HUDEP-2 (cell line): ENCODE results near the gene NAA15.
"Not testable (repeated sequence)": the region's sequence is repeated elsewhere in the genome, so short reads cannot be mapped to it uniquely, and the experiment has no call there.

Experiments
- DNase-seq, 76 experiments: peaks; one replicate each; lab custom pipeline; 2025; ENCODE audit not compliant: unreplicated experiment in 76 of 76; lab: John Stamatoyannopoulos, UW

Gene NAA15

DNA sequence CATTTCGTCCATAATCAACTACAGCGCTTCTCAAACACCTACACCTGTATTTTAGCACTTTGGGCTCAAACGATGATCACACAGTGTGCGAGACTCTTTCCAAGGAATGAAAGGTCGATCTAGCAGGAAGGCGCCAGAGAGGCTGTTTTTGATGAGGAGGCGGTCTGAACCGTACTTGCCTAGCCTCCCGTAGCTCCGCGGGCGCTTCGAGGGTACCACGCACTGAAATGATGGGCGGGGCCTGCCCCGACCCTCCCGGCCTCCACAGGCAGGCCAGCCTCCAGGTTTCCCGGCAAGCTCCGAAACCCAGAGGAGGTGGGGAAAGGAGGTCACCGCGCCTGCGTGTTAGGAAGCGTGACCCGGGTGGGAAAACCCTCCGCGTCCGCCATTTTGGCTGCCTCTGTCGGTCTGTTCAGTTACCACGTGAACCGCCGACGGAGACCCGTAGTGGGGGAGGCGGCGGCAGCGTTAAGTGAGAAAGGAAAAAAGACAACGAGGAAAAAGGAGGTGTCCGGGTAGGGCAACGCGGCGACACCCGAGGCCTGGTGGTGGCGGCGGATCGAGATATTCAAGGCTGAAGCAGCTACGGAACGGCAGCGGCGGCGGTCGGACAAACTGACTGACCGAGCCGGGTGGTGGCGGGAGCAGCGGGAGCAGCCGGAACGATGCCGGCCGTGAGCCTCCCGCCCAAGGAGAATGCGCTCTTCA, at the start of gene NAA15:
Gene NAA15 (plus strand): TSS at position 393 of the 708 bp plus-strand sequence. CDS start 273 bp downstream, at position 666.
- peak; percentile 60 to 99 (median 97) for DNase-seq

DNA sequence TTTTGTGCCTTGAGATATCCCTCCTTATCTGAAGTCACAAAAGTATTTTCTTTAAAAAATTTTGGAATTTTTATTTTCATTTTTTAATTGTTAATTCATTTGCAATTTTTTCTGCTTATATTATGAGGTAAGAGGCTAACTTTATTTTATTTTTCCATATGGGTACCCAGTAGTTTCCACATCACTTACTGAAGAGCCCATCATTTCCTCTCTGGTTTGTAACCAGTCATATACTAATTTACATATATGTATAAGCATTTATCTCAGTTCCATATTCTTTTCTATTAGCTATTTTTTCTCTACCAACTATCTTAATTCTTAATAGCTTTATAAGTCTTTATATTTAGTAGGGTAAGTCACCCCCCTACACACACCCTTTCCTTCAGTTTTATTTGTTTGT, 48.3 kb upstream of the NAA15 start:
- DNase-seq, result no peak

DNA sequence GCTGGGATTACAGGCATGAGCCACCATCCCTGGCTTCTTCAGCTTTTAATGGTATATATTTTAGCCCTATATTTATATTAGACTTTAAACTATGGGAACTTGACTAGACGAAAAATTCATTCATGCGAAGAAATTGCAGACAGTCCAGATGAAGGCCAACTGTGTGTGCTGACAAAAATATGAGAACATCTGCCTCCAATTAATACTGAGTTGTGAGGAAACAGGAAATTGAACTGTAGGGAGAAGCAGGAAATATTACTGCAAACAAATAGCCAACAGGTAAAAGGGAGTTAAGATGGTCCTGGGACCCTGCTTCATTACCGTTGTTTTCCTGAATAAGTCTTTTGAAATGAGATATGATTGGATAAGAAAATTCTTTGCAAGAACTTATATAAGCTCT, 47.6 kb upstream of the NAA15 start:
- DNase-seq, result no peak

DNA sequence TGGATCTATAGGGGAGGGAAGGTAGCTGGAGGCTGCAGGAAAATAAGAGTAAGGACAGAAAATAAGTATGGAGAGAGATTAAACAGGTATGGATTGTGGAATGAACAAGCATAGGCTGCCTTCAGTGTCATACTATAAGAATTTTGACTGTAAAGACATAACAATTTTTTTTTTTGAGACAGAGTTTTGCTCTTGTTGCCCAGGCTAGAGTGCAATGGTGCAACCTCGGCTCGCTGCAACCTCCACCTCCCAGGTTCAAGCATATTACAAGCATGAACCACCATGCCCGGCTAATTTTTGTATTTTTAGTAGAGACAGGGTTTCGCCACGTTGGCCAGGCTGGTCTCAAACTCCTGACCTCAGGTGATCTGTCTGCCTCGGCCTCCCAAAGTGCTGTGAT, 45.7 kb upstream of the NAA15 start:
- DNase-seq, result not testable (repeated sequence)

DNA sequence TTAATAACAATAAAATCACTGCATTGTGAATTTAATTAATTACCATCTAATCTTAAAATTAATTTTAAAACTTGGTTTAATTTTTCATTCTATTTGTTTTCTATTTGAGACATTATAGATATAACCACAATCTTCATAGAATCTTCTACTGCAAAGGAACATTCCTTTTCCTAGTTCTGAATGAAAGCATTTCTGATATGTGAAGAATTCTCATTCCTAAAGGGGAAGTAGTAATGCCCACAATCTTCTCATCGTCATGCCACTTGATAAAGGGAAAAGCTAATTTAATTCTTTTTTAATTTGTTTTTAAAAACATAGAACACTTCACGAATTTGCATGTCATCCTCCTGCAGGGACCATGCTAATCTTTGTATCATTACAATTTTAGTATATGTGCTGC, 45.0 kb upstream of the NAA15 start:
- DNase-seq, result no peak

DNA sequence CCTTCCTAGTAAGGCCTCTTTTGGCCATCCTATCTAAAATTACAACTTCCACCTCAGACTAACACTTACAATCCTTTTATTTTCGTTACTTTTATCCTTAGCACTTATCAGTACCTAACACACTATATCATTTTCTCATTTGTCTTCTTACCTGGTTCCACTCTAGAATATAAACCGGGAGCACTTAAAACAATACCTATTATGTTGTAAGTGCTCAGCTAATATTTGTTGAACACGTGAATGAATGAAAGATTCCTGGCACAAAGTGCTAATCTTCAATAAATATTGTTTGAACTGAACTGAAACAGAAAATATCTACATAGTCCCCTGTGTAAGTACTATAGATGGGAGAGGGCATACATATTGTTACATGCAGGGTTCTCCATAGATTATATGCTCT, 35.7 kb upstream of the NAA15 start:
- no peak for DNase-seq

DNA sequence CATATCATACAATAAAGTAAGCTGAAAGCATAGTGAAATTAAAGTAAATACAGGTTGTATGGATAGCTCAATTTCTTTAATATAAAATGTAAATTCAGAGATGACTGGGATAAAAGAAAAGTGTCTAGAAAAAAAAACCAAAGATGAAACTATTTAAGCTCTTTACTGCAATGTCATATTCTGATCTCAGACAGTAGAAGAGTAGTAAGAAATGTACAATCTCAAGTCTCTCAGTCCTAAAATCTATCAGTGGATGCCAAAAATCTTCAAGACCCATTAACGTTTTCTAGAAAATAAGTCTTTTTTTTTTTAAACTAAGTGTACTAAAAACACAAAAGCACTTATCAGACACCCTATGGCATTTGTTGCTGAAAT, 35.1 kb upstream of the NAA15 start:
- DNase-seq, result no peak

DNA sequence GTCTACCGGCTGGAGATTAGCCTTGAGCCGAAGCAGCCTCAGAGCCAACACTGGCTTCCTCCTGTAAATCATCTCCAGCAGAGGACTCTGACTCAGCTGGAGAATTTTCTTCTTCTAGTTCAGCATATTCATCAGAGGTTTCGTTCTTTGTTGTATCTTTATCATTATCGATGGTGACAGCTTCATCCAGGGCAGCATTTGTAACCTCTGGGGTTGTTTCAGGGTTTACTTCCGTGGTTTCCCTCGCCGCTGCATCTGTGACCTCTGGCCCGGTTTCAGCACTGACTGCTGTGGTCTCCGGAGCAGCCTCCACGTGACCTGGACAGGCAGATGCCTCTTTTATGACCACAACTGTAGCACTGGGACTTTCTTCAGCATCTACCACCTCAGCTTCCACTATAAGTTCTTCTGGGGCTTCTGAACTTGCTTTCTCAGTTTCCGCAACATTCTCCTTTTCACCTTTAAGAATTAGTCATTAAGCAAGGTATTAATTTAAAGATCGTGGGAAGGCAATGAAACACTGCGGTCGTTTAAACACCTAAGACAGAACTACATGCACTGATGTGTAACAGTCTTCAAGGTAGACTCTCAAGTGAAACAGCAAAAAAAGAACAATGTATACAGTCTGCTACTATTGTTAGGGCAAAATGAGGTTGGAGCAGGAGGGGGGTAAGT, 34.6 kb upstream of the NAA15 start:
- peak in 68 of 76 experiments; percentile 4 to 74 (median 40) for DNase-seq

DNA sequence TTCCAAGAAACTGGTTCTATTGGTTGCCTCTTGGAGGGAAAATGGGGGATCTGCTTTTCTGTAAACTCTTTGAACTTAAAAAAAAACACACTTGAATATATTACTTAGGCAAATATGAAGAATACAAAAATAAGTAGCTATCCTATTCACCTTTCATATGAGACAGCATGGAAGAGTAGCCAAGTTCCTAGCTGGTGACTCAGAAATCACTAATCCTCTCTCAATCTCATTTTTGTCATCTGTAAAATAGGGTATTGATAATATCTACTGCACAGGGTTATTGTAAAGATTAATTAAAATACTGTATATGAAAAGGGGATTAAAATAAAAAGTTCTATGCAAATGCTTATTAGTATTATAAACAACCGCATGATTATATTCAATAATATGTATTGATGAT, 34.0 kb upstream of the NAA15 start:
- DNase-seq, result no peak

DNA sequence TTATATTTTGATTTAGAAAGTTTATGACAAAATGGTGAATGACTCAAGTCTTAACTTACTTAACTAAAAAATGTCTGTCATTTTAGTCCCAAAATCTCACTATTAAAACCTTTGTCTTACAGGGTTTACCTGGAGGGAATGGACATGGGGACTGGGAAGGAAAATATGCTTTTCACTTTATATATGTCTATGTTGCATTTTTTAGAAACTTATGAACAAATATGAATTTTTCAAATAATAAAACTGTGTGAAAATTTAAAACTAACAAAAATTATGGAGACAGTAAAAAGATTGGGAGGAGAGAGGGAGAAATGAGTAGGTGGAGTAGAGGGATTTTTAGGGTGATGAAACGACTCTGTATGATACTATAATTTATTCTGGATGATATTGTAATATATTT, 27.5 kb upstream of the NAA15 start:
- no peak for DNase-seq

DNA sequence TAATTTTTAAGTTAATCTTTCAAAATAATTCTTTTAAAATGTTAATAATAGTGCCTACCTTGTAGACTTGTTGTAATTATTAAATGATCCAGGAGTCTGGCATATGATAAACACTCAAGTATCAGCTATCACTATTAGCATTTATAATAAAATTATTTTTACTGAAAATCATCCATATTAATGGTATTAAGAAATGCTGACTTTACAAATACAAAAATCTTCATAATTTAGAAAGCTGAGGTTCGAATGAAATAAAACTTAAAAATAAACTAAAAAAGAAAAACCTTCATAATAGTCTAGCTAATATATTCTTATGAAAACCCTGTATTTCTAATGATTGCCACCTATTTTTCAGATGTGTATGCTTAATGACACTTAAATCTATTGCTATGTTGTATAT, 26.5 kb upstream of the NAA15 start:
- DNase-seq, result no peak

DNA sequence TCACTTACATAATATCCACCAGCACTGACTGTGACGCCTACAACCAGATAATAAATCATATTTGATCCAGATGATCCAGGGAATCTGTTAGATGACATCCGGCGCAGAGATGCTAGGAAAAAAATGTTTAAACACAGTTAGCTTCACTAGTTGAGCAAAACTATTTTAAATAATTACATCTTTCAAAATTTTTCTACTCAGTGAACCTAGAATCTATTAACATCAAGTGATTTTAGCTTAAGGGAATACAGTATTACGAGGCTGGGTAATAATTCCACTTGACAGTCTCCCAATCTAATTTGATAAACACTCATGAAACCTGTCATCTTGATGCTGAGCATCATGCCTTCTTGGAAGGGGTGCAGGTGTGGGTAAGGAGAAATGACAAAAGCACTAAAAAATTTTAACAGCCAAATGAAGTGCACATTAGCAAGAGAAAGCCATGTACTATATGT, 26.0 kb upstream of the NAA15 start:
- no peak for DNase-seq

DNA sequence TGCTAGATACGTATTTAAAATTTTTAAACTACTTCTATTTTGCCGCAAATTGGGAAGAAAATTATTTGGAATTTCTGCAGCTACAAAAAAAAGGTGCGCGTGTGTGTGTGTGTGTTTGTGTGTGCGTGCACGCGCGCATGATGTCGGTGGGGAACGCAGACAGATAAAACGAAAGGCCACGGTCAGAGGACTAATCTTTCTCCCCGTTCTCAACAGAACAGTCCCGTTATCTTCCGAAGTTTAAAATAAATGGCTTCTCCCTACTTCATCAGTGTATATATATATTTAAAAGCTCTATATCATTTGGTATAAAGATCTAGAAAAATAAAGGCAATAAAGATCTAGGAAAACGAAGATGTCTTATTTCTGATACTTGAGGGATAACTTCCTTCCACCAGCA, 22.8 kb upstream of the NAA15 start:
- no peak for DNase-seq

DNA sequence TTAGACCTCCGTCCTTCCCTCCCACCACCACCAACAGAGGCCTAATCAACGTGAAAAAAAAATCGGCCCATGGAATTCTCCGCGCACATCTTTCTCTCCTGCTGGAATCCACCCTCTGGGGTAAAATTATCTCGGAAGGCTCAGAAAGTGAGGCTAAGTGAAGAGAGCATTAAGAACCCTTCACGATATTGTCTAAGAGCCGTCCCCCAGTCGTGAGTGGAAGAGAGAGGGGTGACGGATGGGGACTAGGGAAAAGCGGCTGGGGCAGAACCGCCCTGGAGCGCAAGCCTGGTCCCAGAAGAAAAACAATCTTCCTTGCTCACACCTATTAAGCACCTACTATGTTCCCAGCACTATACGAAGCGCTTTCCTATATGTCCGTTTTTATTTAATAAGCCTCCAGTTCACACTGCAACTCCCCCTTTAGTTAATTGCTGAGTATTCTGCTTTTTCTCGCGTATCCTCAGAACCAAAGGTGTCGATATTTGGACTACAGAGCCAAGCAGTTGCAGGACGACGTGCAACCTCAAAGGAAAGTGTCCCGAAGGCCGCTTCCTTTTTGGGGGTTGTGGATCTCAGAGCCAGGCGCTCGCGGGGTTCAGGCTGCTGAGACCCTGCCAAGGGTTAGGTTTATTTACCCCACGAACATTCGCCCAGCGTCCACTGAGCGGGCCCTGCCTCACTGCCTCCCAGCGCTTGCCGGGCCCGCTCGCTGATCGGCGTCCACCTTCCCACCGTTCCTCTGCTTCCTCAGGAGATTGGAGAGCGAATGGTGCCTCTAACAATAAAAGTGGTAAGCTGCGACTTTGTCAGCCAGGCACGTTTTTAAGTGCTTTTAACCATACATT, 22.2 kb upstream of the NAA15 start:
- peak in 1 of 76 experiments; percentile 1 for DNase-seq

DNA sequence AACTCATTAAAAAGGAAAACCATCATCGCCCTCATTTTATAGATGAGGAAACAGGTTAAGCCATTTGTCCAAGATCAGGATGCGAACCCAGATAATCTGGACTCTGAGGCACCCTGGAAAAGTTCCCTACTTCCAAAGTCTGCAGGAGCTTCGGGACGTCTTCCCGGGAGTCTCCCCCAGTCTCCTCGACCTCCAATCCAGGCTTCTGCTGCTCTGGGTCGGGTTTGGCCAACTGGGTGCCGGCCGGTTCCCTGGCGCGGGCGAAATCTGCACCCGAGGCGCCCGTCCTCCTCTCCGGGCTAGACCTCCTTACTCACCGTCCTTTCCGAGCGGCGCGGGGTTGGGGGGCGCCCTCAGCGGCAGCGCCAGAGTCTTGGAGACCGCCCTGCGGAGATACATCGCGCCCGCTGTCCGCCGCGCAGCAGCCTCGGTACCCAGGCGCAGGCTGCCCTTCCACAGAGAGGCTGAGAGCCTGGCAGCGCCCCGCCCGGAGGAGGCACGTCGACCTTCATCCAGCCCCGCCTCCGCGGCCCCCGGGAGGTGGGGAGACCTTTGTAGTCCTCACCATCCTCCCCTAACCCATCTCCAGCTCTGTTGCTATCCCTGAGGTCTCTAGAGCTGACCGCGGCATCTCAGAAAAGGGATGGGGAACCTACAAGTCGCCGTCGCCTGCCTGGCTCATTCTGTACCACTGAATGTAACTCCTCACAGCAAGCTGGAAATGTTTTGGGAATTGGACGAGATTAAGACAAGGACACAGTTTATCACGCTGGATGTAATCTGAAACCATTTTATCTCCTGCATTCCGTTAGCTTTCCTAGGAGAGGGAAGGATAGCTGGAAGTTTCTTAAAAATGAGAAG, 21.3 kb upstream of the NAA15 start, which contains the start of gene MGARP:
Gene MGARP (minus strand): TSS at position 466 of the 861 bp plus-strand sequence. CDS start 67 bp downstream, at position 399.
- peak in 2 of 76 experiments; percentile 2 to 8 for DNase-seq

DNA sequence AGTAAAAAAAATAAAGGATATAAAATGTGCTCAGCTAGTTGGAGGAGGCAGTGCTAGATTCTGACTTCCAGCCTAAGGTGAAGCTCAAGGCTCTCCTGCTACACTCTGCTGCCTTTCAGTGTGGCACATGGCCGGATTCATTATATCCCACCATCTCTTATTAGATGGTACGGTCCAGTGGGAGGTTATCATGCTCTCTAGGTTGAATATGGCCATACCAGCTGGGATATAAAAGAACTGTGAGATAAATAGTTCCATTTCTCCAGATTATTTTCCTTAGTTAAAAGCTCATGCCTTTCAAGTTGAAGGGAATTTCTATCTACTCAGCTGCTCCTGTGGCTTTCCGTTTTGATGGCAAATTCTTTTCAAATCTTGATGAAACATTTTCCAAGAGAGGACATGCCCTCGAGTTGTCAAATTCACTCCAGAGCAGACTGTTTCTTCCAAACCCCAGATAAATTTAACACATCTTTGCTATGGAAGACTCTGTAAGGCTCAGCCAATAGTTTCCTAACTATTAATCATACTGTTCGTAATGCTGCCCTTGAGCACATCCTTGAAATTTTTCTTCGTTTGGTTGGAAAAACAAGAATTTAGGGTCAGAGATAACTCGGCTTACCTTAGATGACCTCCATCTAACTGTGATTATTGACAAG, 19.1 kb upstream of the NAA15 start:
- DNase-seq, result no peak

DNA sequence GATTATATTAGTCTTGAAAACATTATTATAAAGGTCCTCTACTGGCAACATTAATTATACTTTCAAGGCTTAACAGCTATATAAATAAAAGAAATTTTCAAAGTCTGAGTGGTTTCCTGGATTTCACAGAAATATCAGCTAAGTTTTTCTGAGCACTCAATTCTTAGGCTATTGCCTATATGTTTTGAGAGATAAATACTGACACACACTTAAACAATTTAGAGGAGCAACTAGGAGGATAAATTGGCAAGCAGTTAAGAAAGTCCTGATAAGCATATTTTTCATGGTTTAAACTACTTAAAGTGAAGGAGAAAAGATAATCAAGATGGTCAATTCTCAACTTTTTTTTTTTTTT, 18.6 kb upstream of the NAA15 start:
- no peak for DNase-seq

DNA sequence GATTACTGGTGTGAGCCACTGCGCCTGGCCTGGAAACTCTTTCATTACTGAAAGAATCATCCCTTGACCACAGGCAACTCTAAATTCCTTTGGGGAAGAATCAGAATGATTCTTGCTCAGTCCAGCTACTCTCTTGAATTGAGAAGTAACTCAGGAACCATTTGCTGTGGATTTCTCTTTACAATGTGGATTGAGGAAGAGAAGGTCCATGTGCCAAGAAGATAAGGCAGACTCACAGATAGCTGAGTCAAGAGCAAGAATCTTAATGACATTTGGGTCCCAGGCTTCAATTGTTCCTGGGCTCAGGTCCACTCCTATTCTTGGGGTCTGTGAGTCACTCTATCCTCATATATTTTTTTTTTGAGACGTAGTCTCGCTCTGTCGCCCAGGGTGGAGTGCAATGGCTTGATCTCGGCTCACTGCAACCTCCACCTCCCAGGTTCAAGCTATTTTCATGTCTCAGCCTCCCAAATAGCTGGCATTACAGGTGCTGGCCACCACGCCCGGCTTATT, 15.1 kb upstream of the NAA15 start:
- no peak for DNase-seq

DNA sequence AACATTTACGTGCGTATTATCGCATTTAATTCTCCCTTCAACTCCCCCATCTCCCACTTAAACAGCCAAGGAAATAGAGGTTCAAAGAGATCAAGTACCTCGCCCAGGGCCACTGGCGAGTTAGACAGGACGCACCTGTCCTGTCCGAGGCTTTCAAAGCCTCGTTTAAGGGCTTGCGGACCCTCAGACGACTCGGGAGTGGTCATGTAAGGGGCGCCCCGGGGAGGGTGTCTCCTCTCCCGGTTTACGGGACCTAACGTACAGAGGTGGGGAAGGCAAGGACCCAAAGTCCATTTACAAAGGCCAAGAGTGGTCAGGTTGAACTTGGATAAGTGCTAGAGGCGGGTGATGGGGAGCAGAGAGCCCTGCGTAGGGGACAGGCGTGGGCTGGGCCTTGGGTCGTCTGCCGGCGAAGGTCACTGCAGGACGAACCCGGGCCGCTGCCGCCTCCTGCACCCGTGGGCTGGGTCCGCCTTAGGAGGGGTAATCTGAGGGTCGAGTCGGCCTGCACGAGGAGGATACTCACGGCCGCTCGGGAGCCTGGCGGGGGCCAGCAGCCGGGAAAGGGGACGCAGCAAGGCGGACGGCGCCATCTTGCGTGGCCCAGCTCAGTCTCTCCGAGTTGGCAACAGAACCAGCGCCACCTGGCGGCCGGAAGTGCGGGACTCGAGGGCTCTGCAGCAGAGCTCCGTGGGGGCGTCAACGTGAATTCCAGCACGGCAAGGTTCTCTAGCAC, 5.9 kb upstream of the NAA15 start:
- DNase-seq, result peak in 75 of 76 experiments; percentile 59 to 97 (median 90)
